Loucy (cell line): ENCODE measurements around the gene EIF3K.

Experiments
- H2AFZ ChIP-seq: fragments of 200-600 bp; sonication (generic); 2 replicates; pipeline ENCODE4 v1.6.0; 2016; ENCODE audit warnings: antibody characterized with exemption, mild to moderate bottlenecking, low read length, moderate library complexity
- H3F3A ChIP-seq: fragments of 200-600 bp; 2 replicates; pipeline ENCODE4 v1.6.0; 2016; ENCODE audit warnings: antibody characterized with exemption, low read depth, mild to moderate bottlenecking
- H3K27me3 ChIP-seq: fragments of 200-600 bp; sonication (generic); 2 replicates; pipeline ENCODE4 v1.6.1; 2014; ENCODE audit warnings: low read length, mild to moderate bottlenecking; ENCODE audit not compliant: insufficient read depth, poor library complexity, severe bottlenecking
- H3K36me3 ChIP-seq: fragments of 200-600 bp; sonication (generic); 2 replicates; pipeline ENCODE4 v1.6.1; 2016; ENCODE audit warnings: low read length; ENCODE audit not compliant: insufficient read depth
- H3K4me1 ChIP-seq: fragments of 200-600 bp; sonication (generic); 2 replicates; pipeline ENCODE4 v1.5.1; 2014; ENCODE audit warnings: low read length, mild to moderate bottlenecking; ENCODE audit not compliant: insufficient read depth, poor library complexity, severe bottlenecking
- H3K4me2 ChIP-seq: fragments of 200-600 bp; sonication (generic); 2 replicates; pipeline ENCODE4 v1.6.0; 2014; ENCODE audit warnings: antibody characterized with exemption, low read length, low read depth, mild to moderate bottlenecking; ENCODE audit not compliant: poor library complexity, severe bottlenecking
- H3K4me3 ChIP-seq: fragments of 200-600 bp; sonication (generic); 2 replicates; pipeline ENCODE4 v1.5.1; 2014; ENCODE audit warnings: low read length, mild to moderate bottlenecking, mixed read lengths; ENCODE audit not compliant: poor library complexity, severe bottlenecking
- H3K79me2 ChIP-seq: fragments of 200-600 bp; sonication (generic); 2 replicates; pipeline ENCODE4 v1.6.1; 2014; ENCODE audit warnings: low read length; ENCODE audit not compliant: insufficient read depth
- H3K9ac ChIP-seq: fragments of 200-600 bp; sonication (generic); 2 replicates; pipeline ENCODE4 v1.6.0; 2014; ENCODE audit warnings: mild to moderate bottlenecking, low read depth, low read length, moderate library complexity; ENCODE audit not compliant: poor library complexity, severe bottlenecking
- H3K9me2 ChIP-seq: fragments of 200-600 bp; sonication (generic); replicated peaks from 2 replicates; pipeline ENCODE4 v1.6.1; 2016; ENCODE audit warnings: low read depth, low read length, mixed read lengths
- H3K9me3 ChIP-seq: fragments of 200-600 bp; sonication (generic); 2 replicates; pipeline ENCODE4 v1.6.1; 2014; ENCODE audit warnings: mild to moderate bottlenecking, antibody characterized with exemption, low read length, low read depth; ENCODE audit not compliant: insufficient read depth
- H4K20me1 ChIP-seq: fragments of 200-600 bp; sonication (generic); 2 replicates; pipeline ENCODE4 v1.6.0; 2014; ENCODE audit warnings: antibody characterized with exemption, low read length, mild to moderate bottlenecking; ENCODE audit not compliant: insufficient read depth, poor library complexity, severe bottlenecking
- CTCF ChIP-seq: fragments of 200-600 bp; sonication (generic); conservative IDR thresholded peaks from 2 replicates; pipeline ENCODE4 v1.5.1; 2014; ENCODE audit warnings: mild to moderate bottlenecking, antibody characterized with exemption, low read length
- EZH2phosphoT487 ChIP-seq: fragments of 200-600 bp; IDR thresholded peaks from 2 replicates; pipeline ENCODE4 v1.6.1; 2018; ENCODE audit warnings: antibody characterized with exemption, mild to moderate bottlenecking, moderate library complexity, borderline replicate concordance

Gene EIF3K

DNA sequence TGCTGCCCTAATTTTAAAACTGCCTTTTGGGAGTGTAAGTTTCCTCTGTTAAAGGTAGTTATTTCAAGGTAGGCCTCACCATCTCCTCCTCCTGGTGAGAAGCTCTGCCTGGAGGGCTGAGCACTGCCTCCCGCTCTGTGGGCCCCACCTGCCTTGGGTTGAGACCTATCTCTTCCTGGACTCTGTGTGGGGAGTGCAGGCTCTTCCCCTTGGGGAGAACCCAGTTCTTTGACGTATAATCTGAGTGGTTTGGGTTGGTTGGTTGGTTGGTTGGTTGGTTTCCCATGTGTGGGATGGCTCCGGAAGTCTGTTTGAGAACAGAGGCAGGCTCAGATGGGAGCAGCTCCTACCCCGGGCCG is 67.5 kb downstream of the EIF3K start:
- no peaks in the 10 kb centered on the region for H3K27me3 ChIP-seq
- H3K4me1 ChIP-seq: peaks cover 85% of the 10 kb centered on the region
- H3K9ac ChIP-seq: peak overlapping the region; percentile 67
- H3K79me2 ChIP-seq: peaks cover 100% of the 10 kb centered on the region
- peaks cover 10% of the 10 kb centered on the region; the same call in 1 of the 2 replicates for H3K36me3 ChIP-seq
- no peaks in the 10 kb centered on the region for H3K9me2 ChIP-seq
- no peak overlapping the region for H2AFZ ChIP-seq
- TF ChIP-seq EZH2phosphoT487 (no peak), CTCF (no peak)
- H3K4me3 ChIP-seq: peak overlapping the region; percentile 58
- H3K4me2 ChIP-seq: peak overlapping the region; percentile 73
- no peaks in the 10 kb centered on the region; the same call in 1 of the 2 replicates for H3F3A ChIP-seq
- H4K20me1 ChIP-seq: peaks cover 14% of the 10 kb centered on the region
- H3K9me3 ChIP-seq: no peaks in the 10 kb centered on the region
